HG03280 (cell line): Measurements from ENCODE around the gene GIN1.

Source experiments
- ATAC-seq: cut with Tn5 transposase; IDR thresholded peaks from one replicate; pipeline ENCODE4 v1.9.1; 2021; ENCODE audit warnings: mild to moderate bottlenecking, moderate library complexity; ENCODE audit not compliant: unreplicated experiment

The GIN1 gene

GRCh38 chr5:103041071-103041676, 78.8 kb downstream of the GIN1 start:
- no peak for ATAC-seq

DNA sequence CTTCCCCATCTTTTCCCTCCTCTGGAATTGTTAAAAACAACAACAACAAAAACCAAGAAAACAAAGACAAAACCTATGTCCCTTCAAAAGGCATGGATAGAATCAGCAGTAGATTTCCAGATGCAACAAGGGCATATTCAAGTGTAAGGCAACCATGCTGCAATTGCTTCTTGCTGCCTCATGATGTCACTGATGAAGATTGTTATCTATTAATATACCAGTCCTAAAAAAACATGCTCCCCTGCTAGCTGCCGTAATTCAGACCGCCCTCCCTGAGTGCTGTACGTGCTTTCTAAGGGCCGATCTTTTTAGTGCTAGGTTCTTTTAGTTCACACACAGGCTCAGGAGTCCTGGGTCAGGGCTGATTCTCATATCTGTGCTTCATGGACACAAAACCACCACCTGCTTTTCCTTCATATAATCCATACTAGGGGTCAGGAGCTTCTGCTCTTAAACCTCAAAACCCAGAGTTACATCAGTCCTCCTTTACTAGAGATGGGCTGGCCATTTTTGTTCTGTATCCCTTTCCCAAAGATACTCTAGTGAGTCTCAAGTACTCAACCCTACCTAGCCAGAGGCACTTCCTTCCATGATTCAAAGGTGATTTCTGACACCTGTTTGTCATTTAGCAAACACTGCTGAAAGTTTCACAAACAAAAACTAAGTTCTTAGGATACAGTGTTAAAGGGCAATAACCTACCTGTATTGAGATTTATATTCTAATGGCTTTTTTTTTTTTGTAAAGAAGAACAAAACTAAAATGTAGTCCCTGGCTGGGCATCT, 82.1 kb downstream of the GIN1 start:
- no peak for ATAC-seq

DNA sequence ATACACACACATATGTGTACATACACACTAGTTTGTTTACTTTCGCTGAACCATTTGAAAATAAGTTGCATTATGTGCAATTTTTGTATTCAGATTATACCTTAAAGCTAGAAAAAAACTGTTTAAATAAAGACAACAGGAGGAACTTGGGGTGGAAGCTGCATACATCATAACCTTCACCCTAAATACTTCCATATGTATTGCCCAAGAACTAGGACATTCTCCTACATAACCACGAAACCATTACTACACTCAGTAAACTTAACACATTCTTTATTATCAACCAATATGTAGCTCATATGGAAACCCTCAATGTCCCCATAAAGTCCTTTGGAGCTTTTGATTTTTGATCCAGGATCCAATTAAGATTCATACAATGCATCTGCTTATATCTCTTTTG, 83.3 kb downstream of the GIN1 start:
- ATAC-seq = no peak
